GM18517 (cell line): ENCODE measurements around the gene ERVK3-1.

ENCODE experiments used
- ATAC-seq: cut with Tn5 transposase; IDR thresholded peaks from one replicate; pipeline ENCODE4 v1.9.1; 2021; ENCODE audit warnings: mild to moderate bottlenecking, moderate library complexity; ENCODE audit not compliant: unreplicated experiment

ERVK3-1 gene

DNA sequence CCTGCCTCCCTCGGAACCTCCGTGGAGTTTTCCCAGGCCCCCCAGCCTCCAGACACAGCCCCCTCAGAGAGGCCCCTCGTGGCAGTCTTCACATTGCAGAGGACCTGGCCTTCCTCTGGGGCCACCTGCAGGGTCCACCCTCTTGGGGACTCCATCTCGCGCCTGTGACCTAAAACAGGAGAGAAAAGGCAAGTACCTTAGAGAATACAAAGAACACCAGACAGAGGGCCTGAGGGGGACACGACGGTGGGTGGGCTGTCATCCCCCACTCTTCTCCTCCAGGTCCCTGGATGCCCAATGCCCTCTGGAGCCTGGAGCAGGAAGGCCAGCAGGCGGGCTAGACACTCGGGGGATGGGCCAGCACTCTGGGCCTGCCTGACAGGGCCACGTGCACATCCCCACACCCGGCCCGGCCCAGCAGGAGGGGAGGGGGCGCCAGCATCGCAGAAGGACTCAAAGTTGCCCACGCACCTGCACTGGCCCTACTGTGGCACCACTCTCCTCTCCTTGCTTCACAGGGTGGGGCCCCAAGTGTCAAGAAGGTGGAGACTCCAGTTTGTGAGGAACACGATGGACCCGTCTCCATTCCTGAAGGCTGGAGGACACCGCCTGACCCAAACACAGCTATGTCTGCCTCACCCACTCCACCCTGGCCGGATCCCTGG lies 52.4 kb downstream of the ERVK3-1 start:
- ATAC-seq, result no peak

DNA sequence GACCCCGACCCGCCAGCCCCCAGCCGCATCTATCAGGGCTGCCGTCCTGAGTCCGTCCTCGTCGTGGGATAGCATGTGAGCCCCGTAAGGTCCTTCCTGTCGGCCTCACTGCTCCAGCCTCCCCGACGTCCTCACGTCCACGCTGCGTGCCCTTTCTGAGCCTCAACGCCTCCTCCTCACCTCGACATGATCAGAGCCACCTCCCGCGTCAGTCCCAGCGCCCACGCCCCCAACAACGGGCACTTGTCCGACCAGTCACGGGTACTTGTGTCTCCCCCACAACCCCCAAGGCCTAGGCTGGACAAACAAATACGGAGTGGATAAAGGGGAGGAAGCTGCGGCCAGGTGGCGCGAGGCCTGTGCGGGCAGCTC lies 56.7 kb downstream of the ERVK3-1 start:
- no peak for ATAC-seq

DNA sequence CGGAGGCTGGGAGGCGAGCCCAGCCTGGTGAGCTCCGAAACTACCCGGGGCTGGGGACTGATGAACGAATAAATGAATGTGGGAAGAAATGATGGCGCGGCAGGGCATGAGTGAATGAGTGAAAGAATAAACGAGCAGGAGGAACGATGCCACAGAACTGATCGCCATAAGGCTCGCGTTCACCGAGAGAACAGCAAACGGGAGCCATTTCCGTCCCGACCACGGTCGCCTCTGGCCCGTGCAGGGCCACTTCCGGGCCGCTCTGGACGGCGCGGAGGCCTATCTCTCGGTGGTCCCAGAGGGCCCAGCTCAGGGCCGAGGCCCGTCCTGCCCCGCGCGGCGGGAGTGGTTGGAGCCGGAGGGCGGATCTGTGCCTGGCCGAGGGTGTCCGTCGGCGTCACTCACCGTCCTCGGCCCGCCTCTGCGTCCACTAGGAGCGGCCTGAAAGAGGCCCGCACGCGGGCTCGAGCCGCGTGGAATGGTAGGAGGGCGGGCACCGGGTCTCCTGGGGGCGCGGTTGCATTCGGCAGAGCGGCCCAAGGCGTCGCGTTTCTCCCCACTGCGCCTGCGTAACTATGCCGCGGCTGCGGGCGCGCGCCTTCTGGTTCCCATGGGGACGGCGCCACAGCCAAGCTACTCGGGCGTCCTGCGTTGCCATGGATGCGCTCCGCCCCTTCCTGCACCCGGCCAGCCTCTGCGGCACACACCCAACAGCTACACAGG lies 57.3 kb downstream of the ERVK3-1 start, which contains the start of gene ZNF497:
TSS of gene ZNF497 (minus strand) at position 480 of the 723 bp plus-strand sequence. CDS start 5,116 bp downstream, outside the sequence.
- peak; percentile 78 for ATAC-seq

DNA sequence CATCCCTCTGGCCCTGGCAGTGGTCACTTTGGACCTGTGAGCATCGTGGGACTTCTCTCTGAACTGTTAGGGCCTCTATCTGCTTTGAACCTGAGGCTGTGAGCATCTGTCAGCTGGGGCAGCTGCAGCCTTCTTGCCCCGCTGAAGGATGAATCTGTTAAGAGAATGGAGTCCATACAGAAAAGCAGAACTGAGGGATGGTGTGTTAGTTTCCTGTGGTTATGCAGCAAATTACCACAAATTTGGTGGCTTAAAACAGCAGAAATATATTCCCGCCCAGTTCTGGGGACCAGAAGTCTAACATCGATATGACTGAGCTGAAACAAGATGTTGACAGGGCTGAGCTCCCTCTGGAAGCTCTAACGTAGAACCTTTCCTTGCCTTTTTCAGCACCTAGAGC lies 59.0 kb downstream of the ERVK3-1 start:
- no peak for ATAC-seq
